Astrocyte of the spinal cord (primary cell): ENCODE measurements around the gene MPP2.

Experiments used
- DNase-seq: peaks from one replicate; pipeline ENCODE4 v3.0.0; 2011; ENCODE audit warnings: low read depth, low spot score
- H3K4me3 ChIP-seq: 2 replicates; pipeline ENCODE4 v1.5.1; 2011; ENCODE audit warnings: low read depth, mild to moderate bottlenecking, low read length, moderate library complexity
- CTCF ChIP-seq: IDR thresholded peaks from 2 replicates; pipeline ENCODE4 v1.5.1; 2012; ENCODE audit warnings: low read depth, mild to moderate bottlenecking, low read length, inconsistent platforms
- in situ Hi-C: cut with HindIII; loops from 2 replicates; pipeline ENCODE4 v1.10.0; 2017; ENCODE audit warnings: low sequenced_read_pairs

MPP2 gene

GRCh38 chr17:43878260-43879175 lies 28.8 kb downstream of the MPP2 start:
- TF ChIP-seq CTCF, result peak; percentile 99

DNA sequence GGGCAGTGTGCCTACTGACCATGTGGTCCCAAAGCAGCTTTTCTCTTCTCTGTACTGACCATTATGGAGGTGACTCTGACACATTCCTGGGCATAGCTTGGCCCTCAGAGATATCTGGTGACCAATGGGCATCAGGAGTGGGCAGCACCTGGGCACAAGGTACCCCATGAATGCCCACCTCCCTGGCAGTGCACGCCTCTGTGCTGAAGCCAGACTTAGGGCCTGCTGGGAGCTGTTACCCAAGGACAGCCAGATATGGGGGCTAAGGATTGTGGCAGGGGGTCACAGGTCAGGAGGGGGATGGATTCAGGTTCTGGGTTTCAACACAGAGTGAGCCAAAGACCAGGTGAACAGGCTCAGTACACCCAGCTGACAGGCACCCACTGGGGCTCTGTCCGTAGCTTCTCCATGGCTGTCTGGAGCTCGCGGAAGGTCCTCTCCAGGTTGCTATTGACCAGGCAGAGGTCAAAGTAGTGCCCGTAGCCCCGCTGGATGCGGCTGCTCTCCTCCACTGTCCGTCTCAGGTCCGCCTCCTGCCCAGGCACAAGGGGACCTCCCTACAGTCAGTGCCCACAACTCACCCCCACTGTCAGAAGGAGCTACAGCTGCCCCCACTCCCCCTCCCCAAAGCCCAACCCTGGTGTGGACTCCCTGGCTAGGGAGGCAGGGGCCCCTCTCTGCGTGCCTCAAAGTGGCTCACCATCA lies 29.7 kb downstream of the MPP2 start:
- no peak overlapping the region for H3K4me3 ChIP-seq
- no peak for DNase-seq
- TF ChIP-seq CTCF, result no peak
- in situ Hi-C loops, result no loop called here

More at GRCh38 chr17:43878260-43879175, 28.8 kb downstream of the MPP2 start:
- peak; percentile 79 for DNase-seq
- in situ Hi-C loops, result no loop called here
- no peak overlapping the region for H3K4me3 ChIP-seq

DNA sequence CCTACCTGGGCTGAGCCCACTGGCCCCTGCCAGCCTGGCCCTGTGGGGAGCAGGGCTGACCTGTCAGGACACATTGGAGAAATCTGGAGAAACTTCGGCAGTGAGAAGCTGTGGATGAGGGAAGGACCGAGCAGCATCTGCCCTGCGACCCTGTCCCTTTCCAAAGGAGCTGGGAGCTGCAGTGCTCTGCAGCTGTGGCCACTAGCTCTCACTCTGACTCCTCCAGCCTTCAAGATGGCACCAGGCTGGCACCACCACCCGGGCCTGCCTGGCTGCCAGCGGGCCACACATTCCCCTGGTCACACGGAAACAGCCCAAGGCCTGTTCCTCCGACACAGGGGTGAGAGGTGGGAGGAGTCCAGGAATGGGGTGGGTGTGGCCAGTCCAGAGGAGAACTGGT lies 30.3 kb downstream of the MPP2 start:
- no peak for DNase-seq
- no peak for TF ChIP-seq CTCF
- no peak overlapping the region for H3K4me3 ChIP-seq
- in situ Hi-C loops, result no loop called here

DNA sequence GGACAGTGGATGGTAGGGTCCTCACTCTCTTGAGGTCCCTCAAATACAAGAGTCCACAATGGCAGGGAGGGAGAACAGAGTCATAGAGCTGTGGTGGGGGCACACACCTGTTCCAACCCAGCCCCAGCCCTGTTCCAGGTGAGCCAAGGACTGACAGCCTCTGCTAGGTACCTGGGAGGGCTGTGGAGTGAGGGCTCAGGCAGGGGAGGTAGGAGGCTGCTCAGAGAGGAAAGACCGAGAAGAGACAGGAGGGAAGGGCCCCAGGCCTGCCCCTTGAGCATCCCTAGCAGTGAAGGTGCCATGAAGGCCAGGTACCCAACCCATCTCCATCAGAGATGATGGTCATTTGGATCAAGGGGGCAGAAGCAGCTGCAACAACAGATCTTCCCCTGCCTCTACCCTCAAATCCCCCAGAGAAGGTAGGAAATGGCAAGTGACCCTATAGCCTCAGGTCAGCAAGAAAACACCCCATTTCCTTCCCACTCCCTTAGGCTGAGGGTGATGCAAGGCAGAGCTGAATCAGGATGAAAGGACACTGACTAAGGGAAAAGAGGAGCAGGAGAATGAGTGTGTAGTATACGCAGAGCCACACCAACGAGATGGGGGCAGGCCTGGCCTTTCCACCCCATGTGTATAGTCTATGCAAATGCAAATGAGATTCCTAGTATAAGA lies 31.7 kb downstream of the MPP2 start:
- in situ Hi-C loops, result no loop called here
- TF ChIP-seq CTCF, result no peak
- no peak overlapping the region for H3K4me3 ChIP-seq
- DNase-seq, result no peak

DNA sequence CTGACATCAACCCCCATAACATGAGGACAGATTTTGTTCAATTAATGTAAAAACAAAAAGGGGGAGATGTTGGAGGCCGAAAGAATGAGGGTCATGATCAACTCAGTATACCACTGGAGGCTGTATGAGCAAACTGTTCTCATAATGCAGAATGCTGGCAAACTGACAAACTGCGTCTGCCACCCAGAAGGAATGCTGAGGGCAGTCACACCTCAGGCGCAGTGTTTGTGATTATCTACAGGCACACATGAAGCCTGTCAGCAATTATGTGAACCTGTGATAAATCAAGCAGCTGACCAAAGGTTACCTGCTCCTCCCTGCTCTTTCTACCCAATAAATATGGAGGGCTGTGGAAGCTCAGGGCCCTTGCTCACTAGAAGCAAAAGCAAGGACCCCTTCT lies 33.0 kb downstream of the MPP2 start:
- no peak overlapping the region for H3K4me3 ChIP-seq
- TF ChIP-seq CTCF, result no peak
- in situ Hi-C loops, result no loop called here
- no peak for DNase-seq

DNA sequence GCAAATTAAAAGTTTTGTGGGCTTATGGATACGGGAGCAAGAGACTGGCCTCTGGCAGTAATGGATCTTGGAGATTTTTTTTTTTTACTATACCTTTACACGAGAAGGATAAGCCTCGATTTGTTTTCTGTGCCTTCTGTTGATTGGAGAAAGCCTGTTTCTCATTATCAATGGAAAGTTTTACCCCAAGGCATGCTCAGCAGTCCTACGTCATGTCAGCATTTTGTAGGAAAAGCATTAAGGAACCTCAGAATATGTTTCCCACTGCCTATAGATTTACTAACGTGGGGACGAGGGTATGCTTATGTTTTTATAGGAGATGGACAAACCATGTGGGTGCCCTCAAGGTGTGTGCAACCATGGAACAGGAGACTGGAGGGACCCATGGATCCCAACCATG lies 33.5 kb downstream of the MPP2 start:
- no peak for DNase-seq
- TF ChIP-seq CTCF, result no peak
- in situ Hi-C loops, result no loop called here
- H3K4me3 ChIP-seq, result no peak overlapping the region
